GM21526 (cell line): ENCODE data around the gene SMCO4.
"Not testable (repeated sequence)": the region's sequence is repeated elsewhere in the genome, so short reads cannot be mapped to it uniquely, and the experiment has no call there.

Source experiments
- ATAC-seq: cut with Tn5 transposase; IDR thresholded peaks from one replicate; pipeline ENCODE4 v1.9.1; 2021; ENCODE audit warnings: moderate library complexity; ENCODE audit not compliant: unreplicated experiment, low FRiP score

Gene SMCO4

DNA sequence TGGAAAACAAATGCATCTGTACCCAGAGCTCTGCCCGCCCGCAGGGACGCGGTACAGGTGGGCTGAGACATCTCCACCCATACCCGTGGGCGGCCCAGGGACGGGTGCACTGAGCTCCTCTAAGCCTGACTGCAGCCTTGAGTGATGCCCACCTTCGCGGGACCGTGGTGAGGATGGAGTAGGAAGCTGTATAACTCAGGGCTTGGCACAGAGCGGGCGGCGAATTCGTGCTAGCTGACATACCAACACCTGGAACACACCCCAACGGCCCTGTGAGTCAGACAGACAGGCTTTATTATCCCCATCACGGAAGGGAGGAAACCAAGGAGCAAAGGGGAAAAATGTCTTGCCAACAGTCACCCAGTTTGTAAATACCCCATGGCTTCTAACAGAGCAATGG is 61.9 kb downstream of the SMCO4 start:
- no peak for ATAC-seq

DNA sequence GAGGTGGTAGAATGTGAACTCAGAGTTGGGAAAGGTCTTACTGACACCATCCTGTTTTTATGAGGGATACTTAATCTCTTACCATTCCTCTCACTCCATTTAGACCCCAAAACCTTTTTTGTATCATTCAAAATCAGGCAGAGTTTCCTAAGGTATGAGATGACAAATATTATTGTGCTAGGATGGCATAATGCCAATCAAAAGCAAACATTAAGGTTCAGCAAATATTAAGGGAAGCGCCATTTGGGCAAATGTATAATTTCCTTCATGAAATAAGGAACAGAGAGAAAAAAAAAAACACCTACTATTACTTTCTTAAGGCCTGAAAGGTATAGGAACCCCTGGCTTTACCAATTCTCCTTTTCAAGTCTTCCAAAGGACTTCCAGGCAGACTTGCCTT is 62.4 kb downstream of the SMCO4 start:
- no peak for ATAC-seq

DNA sequence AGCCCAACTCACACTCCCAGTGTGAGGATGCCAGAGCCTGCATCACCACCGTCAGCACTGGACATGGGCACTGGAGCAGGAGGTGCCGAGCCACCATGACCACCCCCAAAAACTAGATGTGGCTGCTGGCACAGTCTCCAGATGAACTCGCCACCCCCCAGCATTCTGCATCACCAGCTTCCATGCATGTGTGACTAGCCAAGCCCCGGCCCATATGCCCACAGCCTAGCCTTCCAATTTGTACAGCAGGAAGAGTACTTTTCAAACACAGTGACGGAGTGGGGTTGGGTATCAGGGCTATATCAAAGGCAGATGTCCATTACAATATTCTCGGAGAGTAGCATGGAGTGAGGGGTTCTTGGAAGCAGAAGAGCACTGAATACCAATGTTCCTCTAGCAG is 62.9 kb downstream of the SMCO4 start:
- ATAC-seq, result no peak

DNA sequence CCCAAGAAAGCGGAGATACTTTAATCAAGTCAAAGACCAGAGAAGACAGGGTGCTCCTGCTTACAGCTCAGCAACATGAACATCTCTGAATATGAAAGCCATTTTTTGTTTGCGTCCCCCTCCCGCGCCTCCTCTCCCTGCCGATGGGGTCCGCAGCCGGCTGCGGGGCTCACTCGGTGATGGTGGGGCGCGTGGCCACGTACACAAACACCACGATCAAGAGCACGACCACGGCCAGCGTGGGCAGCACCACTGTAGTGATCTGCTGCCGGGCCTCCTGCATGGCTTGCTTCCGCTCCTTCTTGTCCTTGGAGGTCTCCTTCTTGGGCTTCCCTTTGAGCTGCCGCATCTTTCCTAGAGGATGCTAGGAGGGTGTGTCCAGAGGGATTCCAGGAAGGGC is 64.3 kb downstream of the SMCO4 start:
- no peak for ATAC-seq

DNA sequence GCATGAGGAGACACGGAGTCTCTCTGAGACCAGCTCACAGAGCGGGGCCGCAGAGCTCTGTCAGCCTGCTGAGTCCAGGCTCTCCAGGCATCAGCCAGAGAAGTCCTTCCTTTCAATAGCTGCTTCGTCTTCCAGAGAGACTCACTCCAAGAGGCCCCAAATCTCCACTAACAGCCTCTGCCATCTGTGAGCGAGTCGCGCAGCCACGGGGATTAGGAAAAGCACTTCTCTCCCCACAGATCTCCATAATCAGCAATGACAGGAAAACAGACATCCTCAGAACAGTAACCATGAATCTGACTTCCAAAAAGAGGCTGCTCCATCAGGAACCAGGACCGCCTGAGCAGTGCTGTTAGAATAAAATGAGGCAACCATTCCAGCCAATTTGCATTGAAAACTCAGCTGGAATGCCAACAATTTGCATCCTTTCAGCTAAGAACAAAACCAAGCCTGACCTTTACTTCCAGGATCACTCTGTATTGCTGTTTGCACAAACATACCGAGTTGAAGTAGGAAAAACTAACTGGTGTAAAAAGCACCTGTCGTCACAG is 65.4 kb downstream of the SMCO4 start:
- no peak for ATAC-seq

DNA sequence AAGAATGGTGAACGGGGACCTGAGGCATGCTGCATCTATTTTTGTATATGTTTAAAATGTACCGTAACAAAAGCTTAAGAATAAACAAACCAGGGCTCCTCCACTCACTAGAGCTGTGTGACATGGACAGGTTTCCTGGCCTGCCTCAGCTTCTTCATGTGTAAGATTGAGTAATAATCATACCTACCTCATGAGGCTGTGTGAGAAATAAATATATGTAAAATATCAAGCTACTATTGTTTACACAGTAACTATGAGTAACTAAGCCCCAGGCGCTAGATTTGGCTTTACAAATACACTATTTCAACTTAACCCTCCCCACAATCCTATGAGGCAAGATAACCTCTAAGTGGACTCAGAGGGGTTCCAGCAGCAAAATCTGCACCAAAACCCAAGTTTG is 66.4 kb downstream of the SMCO4 start:
- no peak for ATAC-seq

DNA sequence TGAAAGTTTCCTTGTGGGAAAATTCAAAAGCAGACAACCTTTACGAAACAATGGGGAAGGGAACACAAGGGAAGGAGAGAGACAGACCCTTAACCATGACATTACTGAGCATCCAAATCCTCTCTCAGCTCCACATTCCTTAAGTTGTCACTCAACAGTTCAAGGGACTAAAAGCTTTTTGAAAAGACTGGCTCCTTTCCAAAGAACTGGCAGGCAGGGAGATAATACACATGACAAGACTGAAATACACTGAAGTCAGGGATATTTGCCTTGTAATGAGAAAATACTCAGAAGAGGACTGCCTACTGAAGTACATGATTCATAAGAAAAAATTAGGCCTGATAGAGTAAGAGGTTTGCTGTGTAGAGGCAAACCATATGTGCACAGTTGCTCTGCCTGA is 69.1 kb downstream of the SMCO4 start:
- ATAC-seq, result no peak

DNA sequence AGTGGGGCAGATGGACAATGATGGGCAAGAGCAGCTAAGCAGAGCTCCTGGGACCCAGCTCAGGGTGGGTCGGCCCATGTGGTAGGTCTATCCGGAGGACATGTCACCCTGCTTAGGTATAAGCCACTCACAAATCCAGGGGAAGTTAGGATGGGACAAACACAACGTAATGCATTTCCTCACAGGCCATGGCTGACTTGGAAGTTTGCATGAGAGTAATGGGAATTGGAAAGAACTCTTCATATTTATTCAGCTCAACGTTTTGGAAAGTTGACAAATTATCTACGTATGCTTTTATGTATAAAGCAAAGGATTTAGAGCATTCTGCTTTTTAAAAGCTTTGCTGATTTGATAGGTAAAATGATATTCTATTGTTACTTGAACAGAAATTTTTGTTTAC is 74.9 kb downstream of the SMCO4 start:
- ATAC-seq, result no peak

DNA sequence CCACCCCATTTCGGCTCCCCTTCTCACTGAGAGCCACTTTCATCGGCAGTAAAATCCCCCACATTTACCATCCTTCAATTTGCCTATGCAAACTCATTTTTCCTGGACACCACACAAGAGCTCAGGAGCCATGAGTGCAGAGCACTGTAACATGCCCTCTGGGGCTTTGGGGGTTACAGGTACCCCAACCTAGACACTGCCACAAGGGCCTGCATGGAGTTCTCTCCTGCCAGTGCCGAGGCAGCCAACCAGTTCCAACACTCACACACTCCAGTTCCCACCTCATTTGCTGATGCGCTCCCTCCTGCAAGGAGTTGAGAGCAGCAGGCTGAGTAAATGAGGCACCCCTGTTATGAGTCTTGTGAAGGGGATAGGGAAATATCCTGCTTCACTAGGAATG is 76.1 kb downstream of the SMCO4 start:
- ATAC-seq, result no peak

DNA sequence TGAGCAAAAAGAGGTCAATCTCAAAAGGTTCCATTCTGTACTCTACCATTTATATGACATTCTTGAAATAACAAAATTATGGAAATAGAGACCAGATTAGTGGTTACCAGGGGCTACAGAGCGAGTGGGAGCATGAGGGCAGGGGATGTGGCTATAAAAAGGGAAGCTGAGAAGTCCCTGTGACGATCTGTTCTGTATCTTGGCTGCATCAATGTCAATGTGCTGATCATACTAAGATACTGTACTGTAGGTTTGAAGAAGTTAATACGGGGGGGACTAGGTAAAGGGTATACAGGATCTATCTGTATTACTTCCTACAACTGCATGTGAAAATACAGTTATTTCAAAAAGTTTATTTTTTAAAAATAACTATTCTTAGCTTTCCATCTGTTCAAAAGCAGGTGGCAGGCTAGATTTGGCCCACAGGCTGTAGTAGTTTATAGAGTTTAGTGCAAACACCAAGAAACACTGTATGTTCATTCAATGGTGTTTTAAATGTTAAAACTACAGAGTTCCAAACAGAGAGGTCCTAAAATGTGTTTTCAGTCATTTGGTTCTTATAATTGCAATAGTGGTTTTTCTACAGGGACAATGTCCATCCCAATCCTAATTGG is 78.2 kb downstream of the SMCO4 start:
- ATAC-seq, result no peak

DNA sequence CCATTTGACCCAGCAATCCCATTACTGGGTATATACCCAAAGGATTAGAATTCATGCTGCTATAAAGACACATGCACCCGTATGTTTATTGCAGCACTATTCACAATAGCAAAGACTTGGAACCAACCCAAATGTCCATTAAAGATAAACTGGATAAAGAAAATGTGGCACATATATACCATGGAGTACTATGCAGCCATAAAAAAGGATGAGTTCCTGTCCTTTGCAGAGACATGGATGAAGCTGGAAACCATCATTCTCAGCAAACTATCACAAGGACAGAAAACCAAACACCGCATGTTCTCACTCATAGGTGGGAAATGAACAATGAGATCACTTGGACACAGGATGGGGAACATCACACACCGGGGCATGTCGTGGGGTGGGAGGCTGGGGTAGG is 79.5 kb downstream of the SMCO4 start:
- ATAC-seq, result not testable (repeated sequence)

DNA sequence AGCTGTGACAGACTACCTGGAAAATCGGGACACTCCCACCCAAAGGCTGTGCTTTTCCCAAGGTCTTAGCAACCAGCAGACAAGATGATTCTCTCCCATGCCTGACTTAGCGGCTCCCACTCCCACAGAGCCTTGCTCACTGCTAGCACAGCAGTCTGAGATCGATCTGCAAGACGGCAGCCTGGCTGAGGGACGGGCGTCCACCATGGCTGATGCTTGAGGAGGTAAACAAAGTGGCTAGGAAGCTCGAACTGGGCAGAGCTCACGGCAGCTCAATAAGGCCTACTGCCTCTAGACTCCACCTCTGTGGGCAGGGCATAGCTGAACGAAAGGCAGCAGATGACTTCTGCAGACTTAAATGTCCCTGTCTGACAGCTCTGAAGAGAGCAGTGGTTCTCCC is 84.9 kb downstream of the SMCO4 start:
- ATAC-seq, result no peak

DNA sequence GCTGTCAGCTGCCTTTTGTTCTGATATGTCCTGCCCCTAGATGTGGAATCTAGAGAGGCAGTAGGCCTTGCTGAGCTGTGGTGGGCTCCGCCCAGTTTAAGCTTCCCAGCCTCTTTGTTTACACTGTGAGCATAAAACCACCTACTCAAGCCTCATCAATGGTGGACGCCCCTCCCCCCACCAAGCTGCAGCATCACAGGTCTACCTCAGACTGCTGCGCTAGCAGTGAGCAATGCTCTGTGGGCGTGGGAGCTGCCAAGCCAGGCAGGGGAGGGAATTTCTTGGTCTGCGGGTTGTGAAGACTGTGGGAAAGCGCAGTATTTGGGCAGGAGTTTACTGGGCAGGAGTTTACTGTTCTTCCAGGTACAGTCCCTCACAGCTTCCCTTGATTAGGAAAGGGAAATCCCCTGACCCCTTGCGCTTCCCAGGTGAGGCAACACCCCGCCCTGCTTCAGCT is 98.5 kb downstream of the SMCO4 start:
- no peak for ATAC-seq

DNA sequence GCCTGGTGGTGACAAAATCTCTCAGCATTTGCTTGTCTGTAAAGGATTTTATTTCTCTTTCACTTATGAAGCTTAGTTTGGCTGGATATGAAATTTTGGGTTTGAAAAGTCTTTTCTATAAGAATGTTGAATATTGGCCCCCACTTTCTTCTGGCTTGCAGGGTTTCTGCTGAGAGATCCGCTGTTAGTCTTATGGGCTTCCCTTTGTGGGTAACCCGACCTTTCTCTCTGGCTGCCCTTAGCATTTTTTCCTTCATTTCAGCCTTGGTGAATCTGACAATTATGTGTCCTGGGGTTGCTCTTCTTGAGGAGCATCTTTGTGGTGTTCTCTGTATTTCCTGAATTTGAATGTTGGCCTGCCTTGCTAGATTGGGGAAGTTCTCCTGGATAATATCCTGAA is 100.0 kb downstream of the SMCO4 start:
- not testable (repeated sequence) for ATAC-seq

DNA sequence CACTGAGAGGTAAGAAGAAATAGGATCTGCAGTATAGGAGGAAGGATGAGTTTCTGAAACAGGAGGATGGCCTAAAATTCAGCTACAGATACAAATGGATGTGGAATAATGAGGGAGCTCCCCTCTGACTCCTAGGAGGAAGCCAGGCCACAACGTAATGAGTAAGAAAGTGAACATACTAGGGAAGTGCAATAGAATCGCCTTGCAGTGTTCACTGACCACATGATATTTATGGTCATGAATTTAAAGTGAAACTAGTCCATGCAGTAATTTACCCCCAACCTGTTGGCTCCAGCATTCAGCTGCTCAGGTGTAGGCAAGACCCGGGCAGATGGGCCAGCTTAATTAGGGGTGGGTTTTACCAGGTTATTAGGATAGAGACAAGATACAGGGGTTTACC is 110.9 kb downstream of the SMCO4 start:
- ATAC-seq, result no peak
